Cardiac muscle cell (in vitro differentiated cells and primary cell): ENCODE measurements around the gene ERGIC3. TPM values are rescaled to one million over a fixed set of nuclear protein-coding genes. Genes with fewer than 3 reads are reported as not detected.

Experiments
- DNase-seq, 2 donors: peaks; one replicate each; pipeline versions ENCODE4 v3.0.0 to v3.0.0-alpha.2; 2010 to 2017; ENCODE audit warnings: low read depth in 1 of 2, low spot score in 1 of 2
- H3K27ac ChIP-seq: fragments of 200-600 bp; sonication (generic); 2 replicates; pipeline ENCODE4 v1.5.1; 2016
- H3K27me3 ChIP-seq: fragments of 200-600 bp; sonication (generic); 2 replicates; pipeline ENCODE4 v1.6.0; 2016; ENCODE audit warnings: control low read depth
- H3K36me3 ChIP-seq: fragments of 200-600 bp; sonication (generic); 2 replicates; pipeline ENCODE4 v1.5.1; 2016; ENCODE audit warnings: control low read depth
- H3K4me1 ChIP-seq: fragments of 200-600 bp; sonication (generic); 2 replicates; pipeline ENCODE4 v1.8.1; 2017; ENCODE audit warnings: low read depth, mild to moderate bottlenecking, mixed run types
- H3K4me3 ChIP-seq: fragments of 200-600 bp; sonication (generic); 2 replicates; pipeline ENCODE4 v1.5.1; 2016; ENCODE audit warnings: mild to moderate bottlenecking
- H3K9me3 ChIP-seq: fragments of 200-600 bp; sonication (generic); 2 replicates; pipeline ENCODE4 v1.5.1; 2017; ENCODE audit warnings: low read depth, mild to moderate bottlenecking, control low read depth
- polyA plus RNA-seq: library from polyadenylated mRNA; unstranded; fragments of >200 nt; fragmentation: Nextera tagmentation; extraction: Ambion mirVana; gene quantifications from 2 replicates; pipeline ENCODE4 v1.2.1, GENCODE V29; 2016
- total RNA-seq: library from RNA; depleted of rRNA; stranded (reverse); fragments of >200 nt; gene quantifications from 2 replicates; pipeline ENCODE4 v1.2.3, GENCODE V29; 2016
- TF ChIP-seq, protein P1 (sequence below): IDR thresholded peaks from 2 replicates; pipeline ENCODE4 v1.5.1; 2012; ENCODE audit warnings: low read depth, mild to moderate bottlenecking, low read length

Gene ERGIC3
- total and polyA plus RNA-seq, 2 experiments from 2014 or later, result 170 to 213 TPM

GRCh38 chr20:35571555-35571954 lies 29.7 kb downstream of the ERGIC3 start:
- H3K4me1 ChIP-seq, result no peaks in the 10 kb centered on the region
- no peaks in the 10 kb centered on the region for H3K27me3 ChIP-seq
- TF ChIP-seq, protein P1, sequence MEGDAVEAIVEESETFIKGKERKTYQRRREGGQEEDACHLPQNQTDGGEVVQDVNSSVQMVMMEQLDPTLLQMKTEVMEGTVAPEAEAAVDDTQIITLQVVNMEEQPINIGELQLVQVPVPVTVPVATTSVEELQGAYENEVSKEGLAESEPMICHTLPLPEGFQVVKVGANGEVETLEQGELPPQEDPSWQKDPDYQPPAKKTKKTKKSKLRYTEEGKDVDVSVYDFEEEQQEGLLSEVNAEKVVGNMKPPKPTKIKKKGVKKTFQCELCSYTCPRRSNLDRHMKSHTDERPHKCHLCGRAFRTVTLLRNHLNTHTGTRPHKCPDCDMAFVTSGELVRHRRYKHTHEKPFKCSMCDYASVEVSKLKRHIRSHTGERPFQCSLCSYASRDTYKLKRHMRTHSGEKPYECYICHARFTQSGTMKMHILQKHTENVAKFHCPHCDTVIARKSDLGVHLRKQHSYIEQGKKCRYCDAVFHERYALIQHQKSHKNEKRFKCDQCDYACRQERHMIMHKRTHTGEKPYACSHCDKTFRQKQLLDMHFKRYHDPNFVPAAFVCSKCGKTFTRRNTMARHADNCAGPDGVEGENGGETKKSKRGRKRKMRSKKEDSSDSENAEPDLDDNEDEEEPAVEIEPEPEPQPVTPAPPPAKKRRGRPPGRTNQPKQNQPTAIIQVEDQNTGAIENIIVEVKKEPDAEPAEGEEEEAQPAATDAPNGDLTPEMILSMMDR, result no peak
- H3K36me3 ChIP-seq, result no peaks in the 10 kb centered on the region
- H3K27ac ChIP-seq, result no peak overlapping the region
- no peak overlapping the region for H3K4me3 ChIP-seq
- DNase-seq, result no peak
- no peaks in the 10 kb centered on the region for H3K9me3 ChIP-seq

DNA sequence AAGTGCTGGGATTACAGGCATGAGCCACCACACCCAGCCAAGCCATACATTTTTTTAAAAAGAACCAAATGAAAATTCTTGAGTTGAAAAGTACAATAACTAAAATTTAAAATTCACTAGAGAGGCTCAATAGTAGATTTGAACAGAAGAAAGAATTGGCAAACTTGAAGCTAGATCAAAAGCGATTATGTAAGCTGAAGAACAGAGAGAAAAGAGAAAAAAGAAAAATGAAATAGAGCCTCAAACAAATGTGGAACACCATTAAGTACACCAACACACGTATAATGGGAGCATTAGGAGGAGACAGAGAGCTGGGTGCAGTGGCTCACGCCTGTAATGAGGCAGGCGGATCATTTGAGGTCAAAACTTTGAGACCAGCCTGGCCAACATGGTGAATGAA lies 31.0 kb downstream of the ERGIC3 start:
- Histone ChIP-seq H3K36me3 (no peaks in the 10 kb centered on the region), H3K27me3 (no peaks in the 10 kb centered on the region), H3K27ac (no peak overlapping the region), H3K9me3 (no peaks in the 10 kb centered on the region), H3K4me3 (no peak overlapping the region), H3K4me1 (no peaks in the 10 kb centered on the region)
- TF ChIP-seq, protein P1, result no peak
- DNase-seq, result no peak

DNA sequence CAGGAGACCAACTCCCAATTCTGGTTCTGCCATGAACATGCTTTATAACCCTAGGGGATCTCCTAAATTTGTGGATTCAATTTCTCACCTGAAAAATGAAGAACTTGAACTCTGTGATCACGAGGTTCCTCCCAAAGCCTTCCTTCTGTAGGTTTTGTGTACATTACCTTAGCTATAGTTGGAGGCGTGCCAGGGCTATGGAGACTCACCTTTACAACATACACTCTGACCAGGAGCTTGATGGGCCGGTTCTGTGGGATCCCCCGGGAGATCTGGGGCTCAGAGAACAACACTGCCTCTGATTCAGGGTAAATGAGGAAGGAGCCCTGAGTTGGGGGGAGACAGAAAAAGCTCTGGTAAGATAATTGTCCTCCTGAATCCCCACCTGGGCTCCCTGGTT lies 34.1 kb downstream of the ERGIC3 start:
- no peaks in the 10 kb centered on the region for H3K9me3 ChIP-seq
- no peak overlapping the region for H3K4me3 ChIP-seq
- no peaks in the 10 kb centered on the region for H3K4me1 ChIP-seq
- no peaks in the 10 kb centered on the region for H3K36me3 ChIP-seq
- no peak for DNase-seq
- no peak overlapping the region for H3K27ac ChIP-seq
- H3K27me3 ChIP-seq, result no peaks in the 10 kb centered on the region
- TF ChIP-seq, protein P1, result no peak

DNA sequence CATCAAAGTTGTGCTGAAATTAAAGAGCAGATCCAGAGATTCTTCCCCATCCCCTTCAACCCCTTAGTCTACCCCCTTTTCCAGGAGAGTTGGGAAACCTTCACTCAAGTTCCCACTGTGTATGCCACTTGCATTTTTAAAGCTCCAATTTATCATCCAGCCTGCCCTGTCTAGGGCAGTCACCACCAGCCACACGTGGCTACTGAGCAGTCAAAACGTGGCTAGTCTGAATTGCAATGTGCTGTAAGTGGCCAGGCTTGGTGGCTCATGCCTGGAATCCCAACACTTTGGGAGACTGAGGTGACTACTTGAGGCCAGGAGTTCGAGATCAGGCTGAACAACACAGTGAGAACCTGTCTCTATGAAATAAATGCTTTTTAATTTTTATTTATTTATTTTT lies 34.9 kb downstream of the ERGIC3 start:
- H3K4me1 ChIP-seq, result no peaks in the 10 kb centered on the region
- TF ChIP-seq, protein P1, result no peak

GRCh38 chr20:35578469-35578868 lies 36.6 kb downstream of the ERGIC3 start:
- no peak overlapping the region for H3K27ac ChIP-seq

More for the DNA sequence above, 34.9 kb downstream of the ERGIC3 start:
- no peaks in the 10 kb centered on the region for H3K27me3 ChIP-seq
- H3K27ac ChIP-seq, result no peak overlapping the region
- H3K4me3 ChIP-seq, result no peak overlapping the region
- no peaks in the 10 kb centered on the region for H3K9me3 ChIP-seq
- no peak for DNase-seq
- H3K36me3 ChIP-seq, result no peaks in the 10 kb centered on the region

More at GRCh38 chr20:35578469-35578868, 36.6 kb downstream of the ERGIC3 start:
- Histone ChIP-seq H3K27me3 (no peaks in the 10 kb centered on the region), H3K9me3 (no peaks in the 10 kb centered on the region), H3K4me3 (no peak overlapping the region), H3K36me3 (no peaks in the 10 kb centered on the region), H3K4me1 (no peaks in the 10 kb centered on the region)
- TF ChIP-seq, protein P1, result no peak
- DNase-seq, result no peak
